GM23338 (cell line): ENCODE results near the gene DAB1. TPM values are rescaled to one million over a fixed set of nuclear protein-coding genes. Genes with fewer than 3 reads are reported as not detected.

ENCODE experiments used
- ATAC-seq: fragments of 200-7000 bp; cut with Tn5 transposase; 3 replicates; pipeline ENCODE4 v1.9.1; 2020
- DNase-seq: peaks from one replicate; pipeline ENCODE4 v3.0.0-alpha.2; 2015; ENCODE audit warnings: low spot score
- H2AFZ ChIP-seq: fragments of 200-600 bp; sonication (generic); 2 replicates; pipeline ENCODE4 v1.8.0; 2016; ENCODE audit warnings: antibody characterized with exemption, mild to moderate bottlenecking, moderate library complexity
- H3F3A ChIP-seq: fragments of 200-600 bp; sonication (generic); replicated peaks from 2 replicates; pipeline ENCODE4 v1.8.0; 2017; ENCODE audit warnings: antibody characterized with exemption, mixed run types, low read depth
- H3K27ac ChIP-seq: fragments of 200-600 bp; sonication (generic); 2 replicates; pipeline ENCODE4 v1.6.1; 2016; ENCODE audit warnings: low read depth
- H3K27me3 ChIP-seq: fragments of 200-600 bp; sonication (generic); 2 replicates; pipeline ENCODE4 v1.8.0; 2016; ENCODE audit warnings: mild to moderate bottlenecking, mixed run types, moderate library complexity; ENCODE audit not compliant: insufficient read depth
- H3K36me3 ChIP-seq: fragments of 200-600 bp; sonication (generic); 2 replicates; pipeline ENCODE4 v1.8.0; 2016; ENCODE audit warnings: mild to moderate bottlenecking; ENCODE audit not compliant: insufficient read depth
- H3K4me1 ChIP-seq: fragments of 200-600 bp; sonication (generic); 2 replicates; pipeline ENCODE4 v1.8.0; 2016; ENCODE audit warnings: mild to moderate bottlenecking, moderate library complexity; ENCODE audit not compliant: insufficient read depth
- H3K4me2 ChIP-seq: fragments of 200-600 bp; sonication (generic); 2 replicates; pipeline ENCODE4 v1.7.1; 2017; ENCODE audit warnings: mixed run types
- H3K4me3 ChIP-seq: fragments of 200-600 bp; sonication (generic); 2 replicates; pipeline ENCODE4 v1.6.1; 2016; ENCODE audit warnings: mixed run types
- H3K79me2 ChIP-seq: fragments of 200-600 bp; sonication (generic); replicated peaks from 2 replicates; pipeline ENCODE4 v1.8.0; 2017; ENCODE audit warnings: mild to moderate bottlenecking; ENCODE audit not compliant: insufficient read depth
- H3K9me2 ChIP-seq: fragments of 200-600 bp; sonication (generic); 2 replicates; pipeline ENCODE4 v1.8.0; 2017; ENCODE audit not compliant: insufficient read depth
- H4K20me1 ChIP-seq: fragments of 200-600 bp; sonication (generic); replicated peaks from 2 replicates; pipeline ENCODE4 v1.8.0; 2017; ENCODE audit warnings: mild to moderate bottlenecking; ENCODE audit not compliant: insufficient read depth
- H3K27ac Mint-ChIP-seq: 2 replicates; pipeline ENCODE4 v1.8.0; 2020; ENCODE audit warnings: inconsistent platforms, mild to moderate bottlenecking, moderate library complexity, mixed read lengths
- H3K27me3 Mint-ChIP-seq: 3 replicates; pipeline ENCODE4 v1.8.0; 2022; ENCODE audit warnings: low read depth, mild to moderate bottlenecking, moderate library complexity, mixed read lengths, inconsistent platforms; ENCODE audit not compliant: insufficient read depth, poor library complexity
- H3K36me3 Mint-ChIP-seq: 3 replicates; pipeline ENCODE4 v1.8.0; 2021; ENCODE audit warnings: low read depth, mild to moderate bottlenecking, inconsistent platforms, moderate library complexity, mixed read lengths
- H3K4me1 Mint-ChIP-seq: 3 replicates; pipeline ENCODE4 v1.8.0; 2020; ENCODE audit warnings: mild to moderate bottlenecking, inconsistent platforms, mixed read lengths
- H3K4me3 Mint-ChIP-seq: 3 replicates; pipeline ENCODE4 v1.8.0; 2021; ENCODE audit warnings: moderate library complexity, mild to moderate bottlenecking, inconsistent platforms, mixed read lengths
- H3K9me3 Mint-ChIP-seq: 3 replicates; pipeline ENCODE4 v1.8.0; 2020; ENCODE audit warnings: moderate library complexity, mild to moderate bottlenecking, inconsistent platforms, mixed read lengths
- CREB1 ChIP-seq: fragments of 250-450 bp; sonication (Bioruptor Pico); IDR thresholded peaks from 2 replicates; pipeline ENCODE4 v1.5.0; 2020; ENCODE audit warnings: low read depth, mild to moderate bottlenecking, moderate library complexity
- EZH2 ChIP-seq: fragments of 200-600 bp; sonication (generic); IDR thresholded peaks from one replicate; pipeline ENCODE4 v1.8.0; 2017; ENCODE audit warnings: antibody characterized with exemption, mild to moderate bottlenecking, low read depth; ENCODE audit not compliant: unreplicated experiment
- EZH2phosphoT487 ChIP-seq: fragments of 200-600 bp; sonication (generic); IDR thresholded peaks from one replicate; pipeline ENCODE4 v1.8.1; 2018; ENCODE audit warnings: antibody characterized with exemption; ENCODE audit not compliant: unreplicated experiment
- JUNB ChIP-seq: IDR thresholded peaks from one replicate; pipeline ENCODE4 v1.6.1; 2016; ENCODE audit warnings: antibody characterized with exemption; ENCODE audit not compliant: unreplicated experiment
- NANOG ChIP-seq: IDR thresholded peaks from 2 replicates; pipeline ENCODE4 v1.6.1; 2016; ENCODE audit warnings: antibody characterized with exemption, borderline replicate concordance
- POLR2AphosphoS5 ChIP-seq: IDR thresholded peaks from 2 replicates; pipeline ENCODE4 v1.6.1; 2016; ENCODE audit warnings: antibody characterized with exemption, low read depth
- STAT1 ChIP-seq: IDR thresholded peaks from one replicate; pipeline ENCODE4 v1.6.1; 2016; ENCODE audit warnings: antibody characterized with exemption; ENCODE audit not compliant: unreplicated experiment
- ZNF114 ChIP-seq: fragments of 250-450 bp; sonication (Bioruptor Pico); IDR thresholded peaks from 2 replicates; pipeline ENCODE4 v1.5.0; 2020; ENCODE audit warnings: mild to moderate bottlenecking, moderate library complexity
- ZNF331 ChIP-seq: fragments of 250-450 bp; sonication (Bioruptor Pico); IDR thresholded peaks from 2 replicates; pipeline ENCODE4 v1.5.0; 2020; ENCODE audit warnings: low read depth, mild to moderate bottlenecking, moderate library complexity
- polyA plus RNA-seq: library from polyadenylated mRNA; unstranded; fragments of >200 nt; fragmentation: Nextera tagmentation; extraction: Ambion mirVana; gene quantifications from 2 replicates; pipeline ENCODE4 v1.2.1, GENCODE V29; 2016
- total RNA-seq: library from RNA; depleted of rRNA; stranded (reverse); fragments of >200 nt; shearing (Covaris generic); gene quantifications from 2 replicates; pipeline ENCODE4 v1.2.3, GENCODE V29; 2014
- TF ChIP-seq, protein P1 (sequence below): fragments of 250-450 bp; sonication (Bioruptor Pico); IDR thresholded peaks from 2 replicates; pipeline ENCODE4 v1.5.0; 2020; ENCODE audit warnings: mild to moderate bottlenecking, moderate library complexity
- TF ChIP-seq, protein P2 (sequence below): IDR thresholded peaks from one replicate; pipeline ENCODE4 v1.6.1; 2018; ENCODE audit warnings: antibody characterized with exemption; ENCODE audit not compliant: unreplicated experiment
- TF ChIP-seq, protein P3 (sequence below), 2 experiments: fragments of 200-600 bp in 1 of 2; sonication (generic) in 1 of 2; conservative IDR thresholded peaks; 2 replicates each; pipeline versions ENCODE4 v1.5.1 to v1.6.1; 2016 to 2017; ENCODE audit warnings: antibody characterized with exemption in 2 of 2, low read depth in 2 of 2, mild to moderate bottlenecking in 2 of 2, moderate library complexity in 1 of 2
- TF ChIP-seq, protein P4 (sequence below): IDR thresholded peaks from 2 replicates; pipeline ENCODE4 v1.6.1; 2016; ENCODE audit warnings: antibody characterized with exemption

The DAB1 gene
- total and polyA plus RNA-seq, 2 experiments from 2014 or later = 12.8 to 14.5 TPM

DNA sequence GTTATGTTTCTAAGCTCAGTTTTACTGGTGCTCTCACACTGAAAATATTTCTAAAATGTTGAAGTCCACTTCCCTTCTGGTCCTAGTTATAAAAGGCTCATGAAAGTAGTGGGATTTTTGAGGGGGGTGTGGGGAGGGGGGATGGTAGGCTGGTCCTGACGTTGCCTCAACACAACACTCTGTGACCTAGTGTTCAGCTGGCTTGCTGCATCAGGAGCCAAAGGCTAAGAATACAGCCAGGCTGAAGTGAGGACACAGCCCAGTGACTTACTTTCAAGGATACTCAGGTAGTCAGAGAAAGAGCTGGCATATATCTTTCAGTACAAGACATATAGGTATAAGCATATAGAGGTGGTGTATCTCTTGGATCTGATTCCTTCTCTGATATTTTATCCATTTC lies 306.1 kb downstream of the DAB1 start:
- no peak overlapping the region for H2AFZ ChIP-seq
- TF ChIP-seq JUNB = no peak
- TF ChIP-seq POLR2AphosphoS5 = no peak
- no peak for TF ChIP-seq EZH2phosphoT487
- TF ChIP-seq ZNF114 = no peak
- TF ChIP-seq, protein P1, sequence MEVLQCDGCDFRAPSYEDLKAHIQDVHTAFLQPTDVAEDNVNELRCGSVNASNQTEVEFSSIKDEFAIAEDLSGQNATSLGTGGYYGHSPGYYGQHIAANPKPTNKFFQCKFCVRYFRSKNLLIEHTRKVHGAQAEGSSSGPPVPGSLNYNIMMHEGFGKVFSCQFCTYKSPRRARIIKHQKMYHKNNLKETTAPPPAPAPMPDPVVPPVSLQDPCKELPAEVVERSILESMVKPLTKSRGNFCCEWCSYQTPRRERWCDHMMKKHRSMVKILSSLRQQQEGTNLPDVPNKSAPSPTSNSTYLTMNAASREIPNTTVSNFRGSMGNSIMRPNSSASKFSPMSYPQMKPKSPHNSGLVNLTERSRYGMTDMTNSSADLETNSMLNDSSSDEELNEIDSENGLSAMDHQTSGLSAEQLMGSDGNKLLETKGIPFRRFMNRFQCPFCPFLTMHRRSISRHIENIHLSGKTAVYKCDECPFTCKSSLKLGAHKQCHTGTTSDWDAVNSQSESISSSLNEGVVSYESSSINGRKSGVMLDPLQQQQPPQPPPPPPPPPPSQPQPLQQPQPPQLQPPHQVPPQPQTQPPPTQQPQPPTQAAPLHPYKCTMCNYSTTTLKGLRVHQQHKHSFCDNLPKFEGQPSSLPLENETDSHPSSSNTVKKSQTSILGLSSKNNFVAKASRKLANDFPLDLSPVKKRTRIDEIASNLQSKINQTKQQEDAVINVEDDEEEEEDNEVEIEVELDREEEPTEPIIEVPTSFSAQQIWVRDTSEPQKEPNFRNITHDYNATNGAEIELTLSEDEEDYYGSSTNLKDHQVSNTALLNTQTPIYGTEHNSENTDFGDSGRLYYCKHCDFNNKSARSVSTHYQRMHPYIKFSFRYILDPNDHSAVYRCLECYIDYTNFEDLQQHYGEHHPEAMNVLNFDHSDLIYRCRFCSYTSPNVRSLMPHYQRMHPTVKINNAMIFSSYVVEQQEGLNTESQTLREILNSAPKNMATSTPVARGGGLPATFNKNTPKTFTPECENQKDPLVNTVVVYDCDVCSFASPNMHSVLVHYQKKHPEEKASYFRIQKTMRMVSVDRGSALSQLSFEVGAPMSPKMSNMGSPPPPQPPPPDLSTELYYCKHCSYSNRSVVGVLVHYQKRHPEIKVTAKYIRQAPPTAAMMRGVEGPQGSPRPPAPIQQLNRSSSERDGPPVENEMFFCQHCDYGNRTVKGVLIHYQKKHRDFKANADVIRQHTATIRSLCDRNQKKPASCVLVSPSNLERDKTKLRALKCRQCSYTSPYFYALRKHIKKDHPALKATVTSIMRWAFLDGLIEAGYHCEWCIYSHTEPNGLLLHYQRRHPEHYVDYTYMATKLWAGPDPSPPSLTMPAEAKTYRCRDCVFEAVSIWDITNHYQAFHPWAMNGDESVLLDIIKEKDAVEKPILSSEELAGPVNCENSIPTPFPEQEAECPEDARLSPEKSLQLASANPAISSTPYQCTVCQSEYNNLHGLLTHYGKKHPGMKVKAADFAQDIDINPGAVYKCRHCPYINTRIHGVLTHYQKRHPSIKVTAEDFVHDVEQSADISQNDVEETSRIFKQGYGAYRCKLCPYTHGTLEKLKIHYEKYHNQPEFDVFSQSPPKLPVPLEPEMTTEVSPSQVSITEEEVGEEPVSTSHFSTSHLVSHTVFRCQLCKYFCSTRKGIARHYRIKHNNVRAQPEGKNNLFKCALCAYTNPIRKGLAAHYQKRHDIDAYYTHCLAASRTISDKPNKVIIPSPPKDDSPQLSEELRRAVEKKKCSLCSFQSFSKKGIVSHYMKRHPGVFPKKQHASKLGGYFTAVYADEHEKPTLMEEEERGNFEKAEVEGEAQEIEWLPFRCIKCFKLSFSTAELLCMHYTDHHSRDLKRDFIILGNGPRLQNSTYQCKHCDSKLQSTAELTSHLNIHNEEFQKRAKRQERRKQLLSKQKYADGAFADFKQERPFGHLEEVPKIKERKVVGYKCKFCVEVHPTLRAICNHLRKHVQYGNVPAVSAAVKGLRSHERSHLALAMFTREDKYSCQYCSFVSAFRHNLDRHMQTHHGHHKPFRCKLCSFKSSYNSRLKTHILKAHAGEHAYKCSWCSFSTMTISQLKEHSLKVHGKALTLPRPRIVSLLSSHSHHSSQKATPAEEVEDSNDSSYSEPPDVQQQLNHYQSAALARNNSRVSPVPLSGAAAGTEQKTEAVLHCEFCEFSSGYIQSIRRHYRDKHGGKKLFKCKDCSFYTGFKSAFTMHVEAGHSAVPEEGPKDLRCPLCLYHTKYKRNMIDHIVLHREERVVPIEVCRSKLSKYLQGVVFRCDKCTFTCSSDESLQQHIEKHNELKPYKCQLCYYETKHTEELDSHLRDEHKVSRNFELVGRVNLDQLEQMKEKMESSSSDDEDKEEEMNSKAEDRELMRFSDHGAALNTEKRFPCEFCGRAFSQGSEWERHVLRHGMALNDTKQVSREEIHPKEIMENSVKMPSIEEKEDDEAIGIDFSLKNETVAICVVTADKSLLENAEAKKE (CRISPR knock-in tag) = no peak
- TF ChIP-seq, protein P2, sequence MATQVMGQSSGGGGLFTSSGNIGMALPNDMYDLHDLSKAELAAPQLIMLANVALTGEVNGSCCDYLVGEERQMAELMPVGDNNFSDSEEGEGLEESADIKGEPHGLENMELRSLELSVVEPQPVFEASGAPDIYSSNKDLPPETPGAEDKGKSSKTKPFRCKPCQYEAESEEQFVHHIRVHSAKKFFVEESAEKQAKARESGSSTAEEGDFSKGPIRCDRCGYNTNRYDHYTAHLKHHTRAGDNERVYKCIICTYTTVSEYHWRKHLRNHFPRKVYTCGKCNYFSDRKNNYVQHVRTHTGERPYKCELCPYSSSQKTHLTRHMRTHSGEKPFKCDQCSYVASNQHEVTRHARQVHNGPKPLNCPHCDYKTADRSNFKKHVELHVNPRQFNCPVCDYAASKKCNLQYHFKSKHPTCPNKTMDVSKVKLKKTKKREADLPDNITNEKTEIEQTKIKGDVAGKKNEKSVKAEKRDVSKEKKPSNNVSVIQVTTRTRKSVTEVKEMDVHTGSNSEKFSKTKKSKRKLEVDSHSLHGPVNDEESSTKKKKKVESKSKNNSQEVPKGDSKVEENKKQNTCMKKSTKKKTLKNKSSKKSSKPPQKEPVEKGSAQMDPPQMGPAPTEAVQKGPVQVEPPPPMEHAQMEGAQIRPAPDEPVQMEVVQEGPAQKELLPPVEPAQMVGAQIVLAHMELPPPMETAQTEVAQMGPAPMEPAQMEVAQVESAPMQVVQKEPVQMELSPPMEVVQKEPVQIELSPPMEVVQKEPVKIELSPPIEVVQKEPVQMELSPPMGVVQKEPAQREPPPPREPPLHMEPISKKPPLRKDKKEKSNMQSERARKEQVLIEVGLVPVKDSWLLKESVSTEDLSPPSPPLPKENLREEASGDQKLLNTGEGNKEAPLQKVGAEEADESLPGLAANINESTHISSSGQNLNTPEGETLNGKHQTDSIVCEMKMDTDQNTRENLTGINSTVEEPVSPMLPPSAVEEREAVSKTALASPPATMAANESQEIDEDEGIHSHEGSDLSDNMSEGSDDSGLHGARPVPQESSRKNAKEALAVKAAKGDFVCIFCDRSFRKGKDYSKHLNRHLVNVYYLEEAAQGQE = no peak
- TF ChIP-seq ZNF331 (CRISPR knock-in tag) = no peak
- no peak for TF ChIP-seq NANOG
- TF ChIP-seq, protein P3, sequence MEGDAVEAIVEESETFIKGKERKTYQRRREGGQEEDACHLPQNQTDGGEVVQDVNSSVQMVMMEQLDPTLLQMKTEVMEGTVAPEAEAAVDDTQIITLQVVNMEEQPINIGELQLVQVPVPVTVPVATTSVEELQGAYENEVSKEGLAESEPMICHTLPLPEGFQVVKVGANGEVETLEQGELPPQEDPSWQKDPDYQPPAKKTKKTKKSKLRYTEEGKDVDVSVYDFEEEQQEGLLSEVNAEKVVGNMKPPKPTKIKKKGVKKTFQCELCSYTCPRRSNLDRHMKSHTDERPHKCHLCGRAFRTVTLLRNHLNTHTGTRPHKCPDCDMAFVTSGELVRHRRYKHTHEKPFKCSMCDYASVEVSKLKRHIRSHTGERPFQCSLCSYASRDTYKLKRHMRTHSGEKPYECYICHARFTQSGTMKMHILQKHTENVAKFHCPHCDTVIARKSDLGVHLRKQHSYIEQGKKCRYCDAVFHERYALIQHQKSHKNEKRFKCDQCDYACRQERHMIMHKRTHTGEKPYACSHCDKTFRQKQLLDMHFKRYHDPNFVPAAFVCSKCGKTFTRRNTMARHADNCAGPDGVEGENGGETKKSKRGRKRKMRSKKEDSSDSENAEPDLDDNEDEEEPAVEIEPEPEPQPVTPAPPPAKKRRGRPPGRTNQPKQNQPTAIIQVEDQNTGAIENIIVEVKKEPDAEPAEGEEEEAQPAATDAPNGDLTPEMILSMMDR (conservative IDR thresholded peaks at IDR 0.05; ENCODE audit: low read depth in 2 of 2) = no peak
- TF ChIP-seq EZH2 = no peak
- TF ChIP-seq STAT1 = no peak
- TF ChIP-seq CREB1 (CRISPR knock-in tag) = no peak
- TF ChIP-seq, protein P4, sequence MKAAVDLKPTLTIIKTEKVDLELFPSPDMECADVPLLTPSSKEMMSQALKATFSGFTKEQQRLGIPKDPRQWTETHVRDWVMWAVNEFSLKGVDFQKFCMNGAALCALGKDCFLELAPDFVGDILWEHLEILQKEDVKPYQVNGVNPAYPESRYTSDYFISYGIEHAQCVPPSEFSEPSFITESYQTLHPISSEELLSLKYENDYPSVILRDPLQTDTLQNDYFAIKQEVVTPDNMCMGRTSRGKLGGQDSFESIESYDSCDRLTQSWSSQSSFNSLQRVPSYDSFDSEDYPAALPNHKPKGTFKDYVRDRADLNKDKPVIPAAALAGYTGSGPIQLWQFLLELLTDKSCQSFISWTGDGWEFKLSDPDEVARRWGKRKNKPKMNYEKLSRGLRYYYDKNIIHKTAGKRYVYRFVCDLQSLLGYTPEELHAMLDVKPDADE = no peak
- no peaks in the 10 kb centered on the region for H3K79me2 ChIP-seq
- no peaks in the 10 kb centered on the region for H3K9me2 ChIP-seq
- H3K4me2 ChIP-seq = no peak overlapping the region
- H3K4me1 Mint-ChIP-seq = peaks cover 2% of the 10 kb centered on the region
- H3K9me3 Mint-ChIP-seq = no peaks in the 10 kb centered on the region
- H3K36me3 ChIP-seq = no peaks in the 10 kb centered on the region
- peaks cover 1% of the 10 kb centered on the region for H3K27me3 Mint-ChIP-seq
- no peaks in the 10 kb centered on the region for H3K36me3 Mint-ChIP-seq
- DNase-seq (no peak), ATAC-seq (no peak)
- H3K27ac ChIP-seq = no peak overlapping the region
- no peak overlapping the region for H3K4me3 ChIP-seq
- no peak overlapping the region for H3K4me3 Mint-ChIP-seq
- H3K27me3 ChIP-seq = no peaks in the 10 kb centered on the region
- H3K27ac Mint-ChIP-seq = no peak overlapping the region
- H3F3A ChIP-seq = no peaks in the 10 kb centered on the region
- no peaks in the 10 kb centered on the region for H4K20me1 ChIP-seq
- no peaks in the 10 kb centered on the region for H3K4me1 ChIP-seq
